T47D (cell line): Measurements from ENCODE around the gene C12orf76.
"Not testable (repeated sequence)": the region's sequence is repeated elsewhere in the genome, so short reads cannot be mapped to it uniquely, and the experiment has no call there.

Source experiments
- DNase-seq, 2 experiments: peaks; one replicate each; pipeline versions ENCODE4 v3.0.0 to v3.0.0-alpha.2; 2011 to 2012; ENCODE audit warnings: low read depth in 1 of 2, low spot score in 1 of 2
- JUND ChIP-seq: IDR thresholded peaks from 2 replicates; pipeline ENCODE4 v1.6.1; 2012; ENCODE audit warnings: low read depth
- in situ Hi-C: cut with HindIII; loops from 2 replicates; pipeline ENCODE4 v1.10.0; 2016; ENCODE audit warnings: low sequenced_read_pairs, low pct_unique_long_range_greater_than_20kb

C12orf76 gene

DNA sequence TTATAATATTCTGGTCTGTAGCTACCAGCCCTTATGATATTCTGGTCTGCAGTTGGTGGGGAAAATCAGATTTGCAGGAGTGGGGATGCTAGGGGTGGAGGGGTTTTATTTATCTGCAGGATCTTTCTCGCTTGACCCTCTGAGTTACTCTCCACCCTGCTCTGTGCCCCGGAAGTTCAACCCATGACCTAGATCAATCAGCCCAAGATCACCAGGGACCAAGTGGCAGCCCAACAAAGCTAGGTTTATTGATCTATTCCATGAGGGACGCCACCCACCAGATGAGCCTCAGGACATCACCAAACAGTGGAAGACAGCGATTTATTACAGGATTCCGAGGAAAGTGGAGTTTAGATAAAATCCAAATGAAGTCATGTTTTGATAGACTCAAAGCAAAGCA lies 25.8 kb upstream of the C12orf76 start:
- no peak for DNase-seq
- TF ChIP-seq JUND: no peak
- in situ Hi-C loops: no loop called here

DNA sequence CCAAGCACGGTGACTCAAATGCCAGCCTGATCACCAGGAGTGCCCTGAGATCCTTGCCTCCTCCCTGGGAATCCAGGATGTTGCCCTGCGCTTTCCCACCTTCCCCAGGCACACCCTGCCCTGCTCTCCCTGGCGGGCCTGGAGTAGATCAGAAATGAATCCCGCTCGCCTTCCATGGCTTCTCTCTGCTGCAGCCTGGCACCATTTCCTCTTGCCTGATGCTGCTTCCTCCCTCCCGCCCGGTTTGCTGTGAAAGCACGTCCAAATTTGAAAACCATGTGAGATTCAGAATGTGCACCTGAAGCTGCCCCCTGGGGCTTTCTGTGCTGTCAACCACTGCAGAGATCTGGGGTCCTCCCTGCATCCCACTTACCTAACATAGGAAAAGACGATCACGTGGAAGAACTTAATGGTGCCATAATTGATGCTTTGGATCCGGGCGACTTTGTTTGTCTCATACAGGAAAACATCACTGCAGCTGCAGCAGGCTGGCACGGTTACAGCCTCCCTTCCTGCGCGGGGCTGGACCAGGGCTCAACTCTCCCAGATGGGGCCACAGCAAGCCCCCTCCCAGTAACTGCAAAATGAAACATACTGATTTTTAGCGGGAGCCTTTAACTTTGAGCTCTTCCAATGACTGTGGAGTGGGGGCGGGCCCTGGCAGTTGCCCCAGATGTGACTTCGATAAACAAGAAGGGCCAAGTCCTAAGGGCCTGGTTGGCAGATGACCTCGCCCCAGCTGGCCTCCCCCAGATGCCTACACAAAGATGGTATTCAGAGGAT lies 24.9 kb upstream of the C12orf76 start:
- DNase-seq: peak in 1 of 2 experiments; percentile 25
- TF ChIP-seq JUND: no peak
- in situ Hi-C loops: no loop called here

GRCh38 chr12:110072636-110073035 lies 24.3 kb upstream of the C12orf76 start:
- DNase-seq, in situ Hi-C loops: not testable (repeated sequence)

DNA sequence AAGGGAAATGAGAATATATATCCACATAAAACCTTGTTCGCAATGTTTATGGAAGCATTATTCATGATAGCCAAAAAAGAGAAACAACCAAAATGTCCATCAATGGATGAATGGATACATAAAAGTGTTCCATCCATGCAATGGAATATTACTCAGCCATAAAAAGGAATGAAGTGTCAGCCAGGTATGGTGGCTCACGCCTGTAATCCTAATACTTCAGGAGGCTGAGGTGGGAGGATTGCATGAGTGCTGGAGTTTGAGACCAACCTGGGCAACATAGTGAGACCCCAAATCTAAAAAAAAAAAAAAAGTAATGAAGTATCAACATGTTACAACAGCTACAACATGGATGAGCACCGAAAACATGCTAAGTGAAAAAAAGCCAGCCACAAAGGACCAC lies 23.6 kb upstream of the C12orf76 start:
- no peak for TF ChIP-seq JUND
- in situ Hi-C loops: no loop called here
- no peak for DNase-seq

DNA sequence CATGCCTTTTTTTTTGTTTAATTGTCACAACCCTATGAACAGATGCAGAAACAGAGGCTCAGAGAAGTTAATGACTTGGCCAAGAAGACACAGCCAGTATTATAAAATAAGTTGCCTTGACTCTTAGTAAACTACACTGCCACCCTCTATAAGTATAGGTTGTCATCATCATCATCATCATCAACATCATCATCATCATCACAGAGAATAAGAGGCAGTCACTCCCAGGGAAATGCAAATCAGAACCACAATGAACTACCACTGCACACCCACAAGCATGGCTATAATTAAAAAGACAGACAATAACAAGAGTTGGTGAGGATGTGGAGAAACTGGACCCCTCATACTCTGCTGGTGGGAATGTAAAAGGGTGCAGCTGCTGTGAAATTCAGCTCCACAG lies 23.2 kb upstream of the C12orf76 start:
- in situ Hi-C loops: no loop called here

GRCh38 chr12:110068654-110069053 lies 20.3 kb upstream of the C12orf76 start:
- DNase-seq: no peak
- in situ Hi-C loops: no loop called here
- TF ChIP-seq JUND: no peak

More for the DNA sequence above, 23.2 kb upstream of the C12orf76 start:
- TF ChIP-seq JUND: no peak
- no peak for DNase-seq

DNA sequence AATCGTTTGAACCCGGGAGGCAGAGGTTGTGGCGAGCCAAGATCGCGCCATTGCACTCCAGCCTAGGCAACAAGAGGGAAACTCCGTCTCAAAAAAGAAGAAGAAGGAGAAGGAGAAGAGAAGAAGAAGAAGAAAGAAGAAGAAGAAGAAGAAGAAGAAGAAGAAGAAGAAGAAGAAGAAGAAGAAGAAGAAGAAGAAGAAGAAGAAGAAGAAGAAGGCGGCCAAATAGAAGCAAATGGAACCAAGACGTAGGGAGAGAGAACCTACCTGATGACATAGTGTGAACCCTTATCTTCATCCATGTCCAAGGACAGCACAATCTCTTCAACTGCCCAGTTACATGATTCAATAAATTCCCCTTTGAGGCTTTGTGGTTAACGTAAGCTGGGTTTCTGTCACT lies 19.8 kb upstream of the C12orf76 start:
- DNase-seq, in situ Hi-C loops: not testable (repeated sequence)

- no peak for TF ChIP-seq JUND
- peak in 1 of 2 experiments; percentile 42 for DNase-seq
- in situ Hi-C loops: no loop called here
These were observed 19.2 kb upstream of the C12orf76 start for GRCh38 chr12:110067531-110067930.

GRCh38 chr12:110065540-110065939 lies 17.2 kb upstream of the C12orf76 start:
- TF ChIP-seq JUND: no peak
- in situ Hi-C loops: no loop called here

DNA sequence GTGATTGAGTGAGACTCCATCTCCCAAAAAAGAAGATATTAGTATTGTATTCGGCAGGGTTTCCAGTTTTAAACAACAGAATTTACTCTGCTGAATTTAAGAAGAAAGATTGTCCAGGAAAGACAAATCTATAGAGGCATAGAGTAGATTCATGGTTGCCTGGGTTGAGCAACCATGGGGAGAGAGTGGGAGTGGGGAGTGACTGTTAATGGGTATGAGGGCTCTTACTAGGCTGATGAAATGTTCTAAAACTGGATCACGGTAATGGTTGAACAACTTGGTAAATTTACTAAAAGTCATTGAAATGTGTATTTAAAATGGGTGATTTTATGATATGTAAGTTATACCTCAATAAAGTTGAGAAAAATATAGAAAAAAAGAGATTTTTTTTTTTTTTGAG lies 13.9 kb upstream of the C12orf76 start:
- DNase-seq: no peak
- TF ChIP-seq JUND: no peak
- in situ Hi-C loops: no loop called here

More at GRCh38 chr12:110065540-110065939, 17.2 kb upstream of the C12orf76 start:
- DNase-seq: no peak

DNA sequence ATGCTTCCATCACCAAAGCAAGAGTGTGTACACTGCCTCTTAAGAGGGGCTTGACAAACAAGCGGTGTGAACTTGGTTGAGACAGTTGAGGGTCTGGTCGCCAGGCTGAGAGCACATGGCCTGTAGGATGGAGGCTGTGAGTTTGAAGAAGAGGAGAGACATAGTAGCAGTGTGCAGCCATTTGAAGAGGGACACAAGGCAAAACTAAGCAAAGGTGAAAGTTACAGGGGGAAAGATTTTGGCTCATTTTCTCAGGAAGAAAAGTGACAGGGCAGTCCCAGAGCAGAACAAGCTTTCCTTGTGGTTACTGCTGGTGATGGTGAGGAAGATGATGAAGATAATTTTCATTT lies 11.3 kb upstream of the C12orf76 start:
- no peak for DNase-seq
- in situ Hi-C loops: no loop called here
- no peak for TF ChIP-seq JUND

DNA sequence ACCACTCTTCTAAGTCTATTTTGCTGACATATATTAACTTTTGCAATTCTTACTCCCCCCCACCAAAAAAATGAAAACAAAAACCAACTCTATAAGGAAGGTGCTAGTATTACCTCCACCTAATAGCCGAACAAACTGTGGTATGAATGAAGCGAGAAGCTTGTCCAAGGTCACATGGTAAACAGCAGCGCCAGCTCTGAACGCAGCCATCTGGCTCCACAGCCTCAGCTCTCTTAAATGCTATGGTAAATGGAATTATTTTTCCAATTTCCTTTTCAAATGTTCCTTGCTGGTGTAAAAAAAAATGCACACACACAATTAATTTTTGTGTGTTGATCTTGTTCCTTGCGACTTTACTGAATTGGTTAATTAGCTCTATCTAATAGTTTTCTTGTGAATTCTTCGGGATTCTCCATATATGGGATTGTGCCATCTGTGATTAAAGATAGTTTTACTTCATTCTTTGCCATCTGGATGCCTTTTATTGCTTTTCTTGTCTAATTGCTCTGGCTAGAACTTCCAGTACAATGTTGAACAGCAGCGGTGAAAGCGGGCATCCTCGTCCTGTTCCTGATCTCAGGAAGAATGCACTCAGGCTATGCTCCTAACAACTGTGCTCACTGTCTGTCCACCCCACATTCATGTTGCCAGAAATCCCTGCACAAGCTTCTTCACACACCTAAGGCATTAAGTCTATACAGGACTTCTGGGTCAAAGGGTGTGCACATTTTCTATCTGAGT lies 10.7 kb upstream of the C12orf76 start:
- in situ Hi-C loops: no loop called here
- no peak for TF ChIP-seq JUND
- no peak for DNase-seq

GRCh38 chr12:110056643-110057042 lies 8.3 kb upstream of the C12orf76 start:
- in situ Hi-C loops, DNase-seq: not testable (repeated sequence)

DNA sequence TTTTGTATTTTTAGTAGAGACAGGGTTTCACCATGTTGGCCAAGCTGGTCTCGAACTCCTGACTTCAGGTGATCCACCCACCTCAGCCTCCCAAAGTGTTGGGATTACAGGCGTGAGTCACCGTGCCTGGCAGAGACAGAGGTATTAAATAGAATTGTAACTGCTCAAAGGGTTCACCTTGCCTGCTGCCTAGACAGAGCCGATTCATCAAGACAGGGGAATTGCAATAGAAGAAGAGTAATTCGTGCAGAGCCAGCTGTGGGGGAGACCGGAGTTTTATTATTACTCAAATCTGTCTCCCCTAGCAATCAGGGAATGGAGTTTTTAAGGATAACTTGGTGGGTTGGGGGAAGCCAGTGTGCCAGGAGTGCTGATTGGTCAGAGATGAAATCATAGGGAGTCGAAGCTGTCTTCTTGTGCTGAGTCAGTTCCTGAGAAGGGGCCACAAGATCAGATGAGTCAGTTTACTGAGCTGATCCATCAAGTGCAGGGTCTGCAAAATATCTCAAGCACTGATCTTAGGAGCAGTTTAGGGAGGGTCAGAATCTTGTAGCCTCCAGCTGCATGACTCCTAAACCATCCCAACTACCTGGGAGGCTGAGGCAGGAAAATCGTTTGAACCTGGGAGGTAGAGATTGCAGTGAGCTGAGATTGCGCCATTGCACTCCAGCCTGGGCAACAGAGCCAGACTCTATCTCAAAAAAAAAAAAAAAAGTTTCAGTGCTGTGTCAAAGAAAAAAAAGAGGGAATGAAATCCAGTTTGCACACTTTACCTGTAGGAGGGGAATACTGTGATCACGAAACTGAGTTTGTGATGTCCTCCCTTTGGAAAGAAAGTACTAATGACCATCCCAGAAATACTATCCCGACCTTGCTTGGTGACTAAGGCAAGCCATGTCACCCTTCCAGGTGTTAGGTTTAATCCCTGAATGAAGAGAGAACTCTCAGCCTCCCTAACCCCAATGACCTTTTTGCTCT lies 7.3 kb upstream of the C12orf76 start:
- DNase-seq, in situ Hi-C loops: not testable (repeated sequence)
